ENCODE data around the gene ZNF273. TPM values are rescaled to one million over a fixed set of nuclear protein-coding genes. Genes with fewer than 3 reads are reported as not detected.

The ZNF273 gene
- total RNA-seq, 1 experiment from 2014 or later, result 6.6 TPM

GRCh38 chr7:64904008-64904407 lies 935 bp downstream of the ZNF273 start:
- DNase-seq (ENCODE audit: low read depth, low spot score) (no peak), ATAC-seq (no peak)
- no peaks in the 10 kb centered on the region for H3K9me3 ChIP-seq (ENCODE audit: control insufficient read depth in 1 of 2, insufficient read depth in 1 of 2, low read depth in 1 of 2, low read length in 2 of 2)
- ChIA-PET CTCF (no interaction called here), POLR2A (no interaction called here), RAD21 (ENCODE audit: low non-redundant PET in 1 of 2, low total read pairs in 2 of 2, uncharacterized antibody in 2 of 2, unreplicated experiment in 2 of 2) (no interaction called here)
- BruUV-seq (replicated peaks), result no TSS peak
- peak overlapping the region; percentile 86 for H3K4me2 ChIP-seq (ENCODE audit: low read length)
- no peak overlapping the region for H2AFZ ChIP-seq (ENCODE audit: low read depth, low read length, poor library complexity, severe bottlenecking)
- H3K36me3 ChIP-seq (ENCODE audit: control insufficient read depth in 1 of 2, insufficient read depth in 2 of 2, low read length in 2 of 2), result no peaks in the 10 kb centered on the region
- H3K4me3 ChIP-seq (replicated peaks in 1 of 2; ENCODE audit: low read depth in 1 of 2, low read length in 2 of 2), result peak overlapping the region; percentile 72 to 86
- no peaks in the 10 kb centered on the region for H4K20me1 ChIP-seq (ENCODE audit: insufficient read depth)
- intact Hi-C loops (cut with micrococcal nuclease), result no loop called here
- H3K9me2 ChIP-seq (ENCODE audit: insufficient read depth), result no peaks in the 10 kb centered on the region
- H3K9ac ChIP-seq (ENCODE audit: low read length), result peak overlapping the region; percentile 69
- TF ChIP-seq CBX3 (IDR thresholded peaks at IDR 0.05; ENCODE audit: low read depth), result no peak
- no peak for TF ChIP-seq YY1 (IDR thresholded peaks at IDR 0.05; ENCODE audit: extremely low read depth, insufficient replicate concordance, low read depth, low read length)
- no peak for TF ChIP-seq CTCF (IDR thresholded peaks at IDR 0.05 in 2 of 3, conservative IDR thresholded peaks at IDR 0.05 in 1 of 3; ENCODE audit: borderline replicate concordance in 1 of 3, insufficient read depth in 1 of 3, low read depth in 2 of 3, low read length in 2 of 3)
- no peak for TF ChIP-seq POLR2AphosphoS5 (IDR thresholded peaks at IDR 0.05; ENCODE audit: low read depth, low read length)
- no peak for TF ChIP-seq EGR1 (IDR thresholded peaks at IDR 0.05; ENCODE audit: low read depth)
- TF ChIP-seq POLR2A (IDR thresholded peaks at IDR 0.05; ENCODE audit: borderline replicate concordance, extremely low read depth, insufficient read depth, insufficient read length), result no peak
- TF ChIP-seq JUND (IDR thresholded peaks at IDR 0.05), result no peak
- TF ChIP-seq ZBTB33 (IDR thresholded peaks at IDR 0.05; ENCODE audit: extremely low read depth, insufficient replicate concordance, low read length), result no peak
- no peak for TF ChIP-seq ZFX (IDR thresholded peaks at IDR 0.05)
- no peak for TF ChIP-seq TCF7L2 (IDR thresholded peaks at IDR 0.05; ENCODE audit: borderline replicate concordance, extremely low read depth, insufficient read depth, insufficient read length)
- no peak for TF ChIP-seq SIN3A (IDR thresholded peaks at IDR 0.05; ENCODE audit: low read depth)
- TF ChIP-seq MAX (IDR thresholded peaks at IDR 0.05), result no peak
- TF ChIP-seq EZH2phosphoT487 (IDR thresholded peaks at IDR 0.05; ENCODE audit: borderline replicate concordance), result no peak
- no peak for TF ChIP-seq ZNF274 (IDR thresholded peaks at IDR 0.05; ENCODE audit: low read depth, low read length)
- no peak for TF ChIP-seq REST (IDR thresholded peaks at IDR 0.05; ENCODE audit: low read depth)
- H3K27ac ChIP-seq (ENCODE audit: low read depth, low read length), result no peak overlapping the region; the same call in 1 of the 2 replicates
- H3K27me3 ChIP-seq (ENCODE audit: insufficient read depth, low read length), result no peaks in the 10 kb centered on the region
- H3K4me1 ChIP-seq (ENCODE audit: control insufficient read depth in 1 of 2, insufficient read depth in 2 of 2, low read length in 2 of 2), result peaks cover 3 to 14% of the 10 kb centered on the region in 2 experiments; a peak in 3 of 4 replicates
- peaks cover 57% of the 10 kb centered on the region for H3K79me2 ChIP-seq (ENCODE audit: insufficient read depth, low read length)
